ENCODE results near the gene DNAJC6.
"Not testable (repeated sequence)": the region's sequence is repeated elsewhere in the genome, so short reads cannot be mapped to it uniquely, and the experiment has no call there.

Gene DNAJC6

GRCh38 chr1:65363484-65363883, 54.1 kb downstream of the DNAJC6 start:
- Mint-ChIP-seq H3K36me3 (no peaks in the 10 kb centered on the region), H3K27ac (no peak overlapping the region), H3K4me1 (no peaks in the 10 kb centered on the region), H3K4me3 (no peak overlapping the region), H3K9me3 (no peaks in the 10 kb centered on the region)
- ATAC-seq, result no peak
- no peak for DNase-seq (ENCODE audit: low spot score in 2 of 2)

- Mint-ChIP-seq H3K9me3 (no peaks in the 10 kb centered on the region), H3K4me1 (no peaks in the 10 kb centered on the region), H3K36me3 (no peaks in the 10 kb centered on the region), H3K4me3 (no peak overlapping the region), H3K27ac (no peak overlapping the region)
- DNase-seq (ENCODE audit: low spot score in 2 of 2) (no peak), ATAC-seq (no peak)
Measured at GRCh38 chr1:65368403-65368802, 59.1 kb downstream of the DNAJC6 start.

GRCh38 chr1:65371544-65371943, 62.2 kb downstream of the DNAJC6 start:
- no peak for ATAC-seq
- H3K36me3 Mint-ChIP-seq, result no peaks in the 10 kb centered on the region
- no peaks in the 10 kb centered on the region for H3K9me3 Mint-ChIP-seq

GRCh38 chr1:65372557-65372956, 63.2 kb downstream of the DNAJC6 start:
- no peak for DNase-seq (ENCODE audit: low spot score in 2 of 2)
- Mint-ChIP-seq H3K36me3 (no peaks in the 10 kb centered on the region), H3K4me1 (no peaks in the 10 kb centered on the region), H3K27ac (no peak overlapping the region), H3K4me3 (no peak overlapping the region), H3K9me3 (no peaks in the 10 kb centered on the region)
- no peak for ATAC-seq

More at GRCh38 chr1:65371544-65371943, 62.2 kb downstream of the DNAJC6 start:
- no peak overlapping the region for H3K27ac Mint-ChIP-seq
- no peak for DNase-seq (ENCODE audit: low spot score in 2 of 2)
- H3K4me3 Mint-ChIP-seq, result no peak overlapping the region
- H3K4me1 Mint-ChIP-seq, result no peaks in the 10 kb centered on the region

- DNase-seq (ENCODE audit: low spot score in 2 of 2) (no peak), ATAC-seq (no peak)
- no peaks in the 10 kb centered on the region for H3K4me1 Mint-ChIP-seq
- no peak overlapping the region for H3K27ac Mint-ChIP-seq
- no peak overlapping the region for H3K4me3 Mint-ChIP-seq
- no peaks in the 10 kb centered on the region for H3K9me3 Mint-ChIP-seq
- no peaks in the 10 kb centered on the region for H3K36me3 Mint-ChIP-seq
Measured at GRCh38 chr1:65377496-65378246, 68.3 kb downstream of the DNAJC6 start.

- ATAC-seq, result no peak
- Mint-ChIP-seq H3K9me3 (no peaks in the 10 kb centered on the region), H3K4me1 (no peaks in the 10 kb centered on the region), H3K36me3 (no peaks in the 10 kb centered on the region), H3K4me3 (no peak overlapping the region), H3K27ac (no peak overlapping the region)
- DNase-seq (ENCODE audit: low spot score in 2 of 2), result no peak
Measured at GRCh38 chr1:65378247-65378946, 69.1 kb downstream of the DNAJC6 start.

- H3K4me3 Mint-ChIP-seq; ATAC-seq; DNase-seq (ENCODE audit: low spot score in 2 of 2); H3K36me3 Mint-ChIP-seq; H3K27ac Mint-ChIP-seq; H3K9me3 Mint-ChIP-seq: not testable (repeated sequence)
- peaks cover 12% of the 10 kb centered on the region for H3K4me1 Mint-ChIP-seq
Measured at GRCh38 chr1:65384426-65384825, 75.1 kb downstream of the DNAJC6 start.

- DNase-seq (ENCODE audit: low spot score in 2 of 2) (no peak), ATAC-seq (no peak)
- H3K4me3 Mint-ChIP-seq, result no peak overlapping the region
- no peaks in the 10 kb centered on the region for H3K9me3 Mint-ChIP-seq
- H3K36me3 Mint-ChIP-seq, result no peaks in the 10 kb centered on the region
- H3K27ac Mint-ChIP-seq, result no peak overlapping the region
- peaks cover 16% of the 10 kb centered on the region for H3K4me1 Mint-ChIP-seq
Measured at GRCh38 chr1:65386439-65386838, 77.1 kb downstream of the DNAJC6 start.

- peaks cover 25% of the 10 kb centered on the region for H3K4me1 Mint-ChIP-seq
- DNase-seq (ENCODE audit: low spot score in 2 of 2) (no peak), ATAC-seq (no peak)
- H3K9me3 Mint-ChIP-seq, result no peaks in the 10 kb centered on the region
- H3K27ac Mint-ChIP-seq, result no peak overlapping the region
- H3K36me3 Mint-ChIP-seq, result no peaks in the 10 kb centered on the region
- H3K4me3 Mint-ChIP-seq, result no peak overlapping the region
Measured at GRCh38 chr1:65387821-65388220, 78.5 kb downstream of the DNAJC6 start.

- peak; percentile 53 for ATAC-seq
- H3K9me3 Mint-ChIP-seq, result no peaks in the 10 kb centered on the region
- peaks cover 37% of the 10 kb centered on the region for H3K4me1 Mint-ChIP-seq
- no peaks in the 10 kb centered on the region for H3K36me3 Mint-ChIP-seq
- no peak overlapping the region for H3K4me3 Mint-ChIP-seq
- no peak for DNase-seq (ENCODE audit: low spot score in 2 of 2)
- H3K27ac Mint-ChIP-seq, result peak overlapping the region; percentile 58
Measured at GRCh38 chr1:65388908-65389695, 79.8 kb downstream of the DNAJC6 start.

- H3K27ac Mint-ChIP-seq, result peak overlapping the region; percentile 85
- H3K9me3 Mint-ChIP-seq, result no peaks in the 10 kb centered on the region
- no peak for DNase-seq (ENCODE audit: low spot score in 2 of 2)
- no peaks in the 10 kb centered on the region for H3K36me3 Mint-ChIP-seq
- H3K4me3 Mint-ChIP-seq, result no peak overlapping the region
- no peak for ATAC-seq
- H3K4me1 Mint-ChIP-seq, result peaks cover 65% of the 10 kb centered on the region
Measured at GRCh38 chr1:65392497-65392896, 83.2 kb downstream of the DNAJC6 start.

GRCh38 chr1:65393347-65393746, 84.0 kb downstream of the DNAJC6 start:
- Mint-ChIP-seq H3K4me1 (peaks cover 72% of the 10 kb centered on the region), H3K4me3 (peak overlapping the region; percentile 43), H3K27ac (peak overlapping the region; percentile 85), H3K36me3 (no peaks in the 10 kb centered on the region), H3K9me3 (no peaks in the 10 kb centered on the region)
- ATAC-seq (peak; percentile 95), DNase-seq (ENCODE audit: low spot score in 2 of 2) (no peak)

- no peaks in the 10 kb centered on the region for H3K36me3 Mint-ChIP-seq
- peaks cover 69% of the 10 kb centered on the region for H3K4me1 Mint-ChIP-seq
Measured at GRCh38 chr1:65393928-65394327, 84.6 kb downstream of the DNAJC6 start.

GRCh38 chr1:65395887-65396612, 86.7 kb downstream of the DNAJC6 start:
- peaks cover 7% of the 10 kb centered on the region for H3K36me3 Mint-ChIP-seq
- H3K27ac Mint-ChIP-seq, result peak overlapping the region; percentile 32
- peak overlapping the region; percentile 36 for H3K4me3 Mint-ChIP-seq
- DNase-seq (ENCODE audit: low spot score in 2 of 2) (peak in 1 of 2 donors; percentile 69), ATAC-seq (peak; percentile 60)
- peaks cover 60% of the 10 kb centered on the region for H3K4me1 Mint-ChIP-seq
- H3K9me3 Mint-ChIP-seq, result no peaks in the 10 kb centered on the region

More at GRCh38 chr1:65393928-65394327, 84.6 kb downstream of the DNAJC6 start:
- ATAC-seq (no peak), DNase-seq (ENCODE audit: low spot score in 2 of 2) (no peak)
- Mint-ChIP-seq H3K4me3 (peak overlapping the region; percentile 43), H3K9me3 (no peaks in the 10 kb centered on the region), H3K27ac (peak overlapping the region; percentile 85)

- ATAC-seq (peak; percentile 71), DNase-seq (ENCODE audit: low spot score in 2 of 2) (no peak)
- Mint-ChIP-seq H3K4me1 (peaks cover 49% of the 10 kb centered on the region), H3K4me3 (no peak overlapping the region), H3K9me3 (no peaks in the 10 kb centered on the region), H3K27ac (peak overlapping the region; percentile 21), H3K36me3 (peaks cover 7% of the 10 kb centered on the region)
Measured at GRCh38 chr1:65398083-65398482, 88.7 kb downstream of the DNAJC6 start.
